Fibroblast of villous mesenchyme (primary cell): Measurements from ENCODE around the gene GCAT. TPM values are rescaled to one million over a fixed set of nuclear protein-coding genes. Genes with fewer than 3 reads are reported as not detected.

Experiments used
- DNase-seq: peaks from one replicate; pipeline ENCODE4 v3.0.0-alpha.2; 2010; ENCODE audit warnings: low read depth
- H3K4me3 ChIP-seq: 2 replicates; pipeline ENCODE4 v1.5.1; 2011; ENCODE audit warnings: low read depth, mild to moderate bottlenecking, low read length
- total RNA-seq: library from RNA; depleted of rRNA; stranded (reverse); fragments of >200 nt; gene quantifications from 2 replicates; pipeline ENCODE4 v1.2.3, GENCODE V29; 2012
- TF ChIP-seq, protein P1 (sequence below): IDR thresholded peaks from 2 replicates; pipeline ENCODE4 v1.5.1; 2012; ENCODE audit warnings: low read depth, mild to moderate bottlenecking, low read length; ENCODE audit not compliant: insufficient read depth

Gene GCAT
- total RNA-seq, 1 donor, result 31.1 TPM

DNA sequence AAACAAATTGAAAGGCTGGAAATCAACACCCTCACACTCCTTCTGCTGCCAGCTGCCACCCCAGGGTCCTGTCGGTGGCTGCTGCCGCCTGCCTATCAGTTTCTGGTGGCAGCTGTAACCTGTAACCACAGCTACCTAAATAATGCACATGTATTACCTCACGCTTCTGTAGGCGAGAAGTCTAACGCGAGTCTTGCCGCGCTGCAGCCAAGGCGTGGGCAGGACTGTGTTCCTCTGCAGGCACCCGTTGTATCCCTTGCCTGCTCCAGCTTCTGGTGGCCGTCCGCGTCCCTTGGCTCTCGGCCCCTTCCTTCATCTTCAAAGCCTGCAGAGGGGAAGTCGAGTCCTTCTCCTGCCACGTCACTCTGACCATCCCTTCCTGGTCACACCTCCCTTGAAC lies 44.1 kb upstream of the GCAT start:
- H3K4me3 ChIP-seq, result no peak overlapping the region
- TF ChIP-seq, protein P1, sequence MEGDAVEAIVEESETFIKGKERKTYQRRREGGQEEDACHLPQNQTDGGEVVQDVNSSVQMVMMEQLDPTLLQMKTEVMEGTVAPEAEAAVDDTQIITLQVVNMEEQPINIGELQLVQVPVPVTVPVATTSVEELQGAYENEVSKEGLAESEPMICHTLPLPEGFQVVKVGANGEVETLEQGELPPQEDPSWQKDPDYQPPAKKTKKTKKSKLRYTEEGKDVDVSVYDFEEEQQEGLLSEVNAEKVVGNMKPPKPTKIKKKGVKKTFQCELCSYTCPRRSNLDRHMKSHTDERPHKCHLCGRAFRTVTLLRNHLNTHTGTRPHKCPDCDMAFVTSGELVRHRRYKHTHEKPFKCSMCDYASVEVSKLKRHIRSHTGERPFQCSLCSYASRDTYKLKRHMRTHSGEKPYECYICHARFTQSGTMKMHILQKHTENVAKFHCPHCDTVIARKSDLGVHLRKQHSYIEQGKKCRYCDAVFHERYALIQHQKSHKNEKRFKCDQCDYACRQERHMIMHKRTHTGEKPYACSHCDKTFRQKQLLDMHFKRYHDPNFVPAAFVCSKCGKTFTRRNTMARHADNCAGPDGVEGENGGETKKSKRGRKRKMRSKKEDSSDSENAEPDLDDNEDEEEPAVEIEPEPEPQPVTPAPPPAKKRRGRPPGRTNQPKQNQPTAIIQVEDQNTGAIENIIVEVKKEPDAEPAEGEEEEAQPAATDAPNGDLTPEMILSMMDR, result no peak

DNA sequence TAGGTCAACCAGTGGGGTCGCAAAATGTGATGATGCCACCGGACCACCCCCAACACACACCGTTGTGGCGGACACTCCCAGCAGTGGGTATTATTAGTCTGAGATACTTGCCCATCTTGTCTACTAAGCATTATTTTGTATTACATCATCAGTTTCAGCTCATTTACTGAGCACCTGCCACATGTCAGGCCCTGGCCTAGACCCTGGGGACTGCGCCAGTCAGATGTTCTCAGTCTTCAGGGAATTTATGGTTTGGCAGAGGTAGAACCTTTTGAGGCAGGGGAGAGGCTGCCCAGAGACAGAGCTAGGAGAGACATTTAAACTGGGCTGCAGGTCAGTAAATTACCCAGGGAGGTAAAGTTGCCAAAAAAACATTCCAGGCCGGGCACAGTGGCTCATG lies 43.1 kb upstream of the GCAT start:
- TF ChIP-seq, protein P1, result no peak
- DNase-seq, result no peak
- no peak overlapping the region for H3K4me3 ChIP-seq

More for the DNA sequence above, 44.1 kb upstream of the GCAT start:
- DNase-seq, result no peak

DNA sequence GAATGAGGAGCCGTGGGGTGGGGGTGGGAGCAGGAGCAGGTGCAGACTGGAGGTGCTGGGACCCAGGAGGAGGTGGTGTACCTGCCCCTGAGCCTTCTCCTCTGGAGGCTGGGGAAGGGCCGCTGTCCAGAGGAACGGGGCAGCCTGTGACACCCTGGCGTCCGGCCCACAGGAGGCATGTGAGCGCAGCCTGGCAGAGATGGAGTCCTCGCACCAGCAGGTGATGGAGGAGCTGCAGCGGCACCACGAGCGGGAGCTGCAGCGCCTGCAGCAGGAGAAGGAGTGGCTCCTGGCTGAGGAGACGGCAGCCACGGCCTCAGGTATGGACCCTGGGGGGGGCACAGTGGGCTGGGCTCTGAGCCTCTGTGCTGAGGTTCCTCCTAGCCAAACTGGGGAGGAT lies 42.2 kb upstream of the GCAT start:
- TF ChIP-seq, protein P1, result no peak
- H3K4me3 ChIP-seq, result no peak overlapping the region
- no peak for DNase-seq

DNA sequence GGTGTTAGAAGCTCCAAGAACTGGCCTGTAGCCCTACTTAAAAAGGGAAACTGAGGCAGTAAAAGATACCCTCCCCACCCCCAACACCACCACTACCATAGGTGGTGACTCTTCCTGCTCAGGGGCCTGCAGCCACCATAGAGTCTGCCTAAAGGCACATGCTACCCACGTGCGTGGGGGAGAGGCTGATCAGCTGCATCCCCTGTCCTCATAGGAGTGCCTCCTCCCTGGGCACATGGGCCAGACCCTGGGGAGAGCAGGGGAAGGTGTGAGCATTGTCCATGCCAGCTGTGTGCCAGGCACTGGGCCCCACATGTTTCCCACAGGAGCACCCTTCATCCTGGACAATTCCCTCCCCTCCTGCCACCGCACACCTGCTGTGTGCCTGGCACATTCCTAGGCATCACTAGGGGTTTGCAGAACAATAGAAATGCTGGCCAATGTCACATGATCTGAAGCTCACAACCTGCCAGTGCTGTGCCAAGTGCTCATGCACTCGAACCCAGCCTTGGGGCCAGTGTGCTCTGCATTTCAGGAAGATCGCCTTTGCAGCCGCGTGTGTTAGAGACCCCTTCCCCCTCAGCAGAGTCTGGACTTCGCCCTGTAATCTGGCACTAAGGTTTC lies 41.7 kb upstream of the GCAT start:
- DNase-seq, result no peak
- H3K4me3 ChIP-seq, result no peak overlapping the region
- TF ChIP-seq, protein P1, result no peak

DNA sequence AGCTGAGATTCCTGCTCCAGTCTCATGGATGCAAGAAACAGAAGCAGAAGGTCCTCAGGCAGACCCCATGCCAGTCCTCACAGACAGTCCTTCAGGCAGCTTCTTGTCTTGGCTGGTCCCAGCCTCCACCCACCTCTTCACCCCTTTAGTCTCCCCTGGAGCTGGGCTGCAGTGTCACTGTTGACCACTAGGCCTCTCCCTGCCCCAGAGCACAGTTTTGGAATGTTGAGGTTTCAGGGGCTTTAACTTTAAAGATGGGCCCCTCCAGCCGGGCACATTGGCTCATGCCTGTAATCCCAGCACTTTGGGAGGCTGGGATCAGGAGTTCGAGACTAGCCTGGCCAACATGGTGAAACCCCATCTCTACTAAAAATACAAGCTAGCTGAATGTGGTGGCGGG lies 39.5 kb upstream of the GCAT start:
- no peak for DNase-seq
- TF ChIP-seq, protein P1, result peak; percentile 47
- no peak overlapping the region for H3K4me3 ChIP-seq

DNA sequence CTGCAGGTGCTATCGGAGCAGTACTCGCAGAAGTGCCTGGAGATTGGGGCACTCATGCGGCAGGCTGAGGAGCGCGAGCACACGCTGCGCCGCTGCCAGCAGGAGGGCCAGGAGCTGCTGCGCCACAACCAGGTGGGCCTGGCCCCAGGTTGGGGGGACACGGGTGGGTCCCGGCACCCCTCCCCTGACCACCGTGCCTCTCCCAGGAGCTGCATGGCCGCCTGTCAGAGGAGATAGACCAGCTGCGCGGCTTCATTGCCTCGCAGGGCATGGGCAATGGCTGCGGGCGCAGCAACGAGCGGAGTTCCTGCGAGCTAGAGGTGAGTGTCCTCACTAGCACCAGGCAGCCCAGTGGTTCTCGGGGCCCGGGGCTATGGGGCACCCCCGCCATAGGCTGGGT lies 38.7 kb upstream of the GCAT start:
- DNase-seq, result no peak
- TF ChIP-seq, protein P1, result no peak
- no peak overlapping the region for H3K4me3 ChIP-seq

DNA sequence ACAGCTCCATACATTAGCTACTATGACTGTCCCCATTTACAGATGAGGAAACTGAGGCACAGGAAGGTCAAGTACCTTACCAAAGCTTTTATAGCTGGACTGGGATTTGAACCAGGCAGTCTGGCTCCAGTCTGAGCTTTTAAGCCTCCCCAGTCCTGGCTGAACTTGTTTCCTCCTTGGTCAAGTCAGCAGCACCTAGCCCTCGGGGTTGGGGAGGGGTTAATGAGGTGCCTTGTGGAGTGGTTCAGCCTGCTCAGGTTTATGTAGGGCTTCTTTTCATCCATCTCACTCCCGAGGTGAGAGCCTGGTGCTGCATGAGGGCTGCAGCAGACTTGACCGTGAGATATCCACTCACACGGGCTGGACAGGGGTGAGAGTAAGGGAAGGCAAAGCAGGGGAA lies 36.7 kb upstream of the GCAT start:
- TF ChIP-seq, protein P1, result no peak
- DNase-seq, result no peak
- H3K4me3 ChIP-seq, result no peak overlapping the region
